ENCODE results near the gene THRAP3. TPM values are rescaled to one million over a fixed set of nuclear protein-coding genes. Genes with fewer than 3 reads are reported as not detected.

THRAP3 gene
- total and polyA plus RNA-seq, 2 of the 8 experiments (the other 6 are each of a cell fraction or from before 2014, with no cell fraction given): 40.2 to 183 TPM

- Histone ChIP-seq H3K27me3 (replicated peaks in 1 of 4; ENCODE audit: control insufficient read depth in 3 of 4, extremely low read depth in 1 of 4, insufficient read depth in 3 of 4, low read length in 3 of 4) (no peaks in the 10 kb centered on the region), H3K79me2 (ENCODE audit: control insufficient read depth in 1 of 2, insufficient read depth in 2 of 2, low read length in 2 of 2) (peaks cover 0 to 19% of the 10 kb centered on the region in 2 experiments; a peak in 1 of 4 replicates), H4K20me1 (replicated peaks in 1 of 2; ENCODE audit: control insufficient read depth in 1 of 2, insufficient read depth in 2 of 2, low read length in 2 of 2) (peaks cover 4 to 9% of the 10 kb centered on the region in 2 experiments), H2AFZ (ENCODE audit: low read length) (no peak overlapping the region), H3K36me3 (ENCODE audit: control insufficient read depth in 2 of 4, insufficient read depth in 4 of 4, low read length in 3 of 4) (peaks cover 30 to 75% (median 64%) of the 10 kb centered on the region in 4 experiments), H4K5ac (ENCODE audit: insufficient read length, low read depth, low read length) (no peak overlapping the region), H3K79me1 (ENCODE audit: low read depth, low read length) (no peaks in the 10 kb centered on the region; the same call in 1 of the 2 replicates), H4K8ac (ENCODE audit: extremely low read depth, insufficient read depth, low read length) (no peak overlapping the region; the same call in 1 of the 2 replicates), H3K18ac (ENCODE audit: extremely low read depth, low read length) (no peak overlapping the region), H3K4me1 (replicated peaks in 1 of 4; ENCODE audit: control insufficient read depth in 3 of 4, insufficient read depth in 4 of 4, low read length in 3 of 4) (no peaks in the 10 kb centered on the region), H3K4me2 (ENCODE audit: insufficient read depth in 1 of 2, low read depth in 2 of 2, low read length in 2 of 2) (no peak overlapping the region), H2BK120ac (replicated peaks; ENCODE audit: low read depth, low read length) (no peak overlapping the region), H3K4me3 (ENCODE audit: extremely low read depth in 1 of 4, insufficient read depth in 2 of 4, low read depth in 3 of 4, low read length in 4 of 4) (no peak overlapping the region), H3K27ac (ENCODE audit: low read depth, low read length) (no peak overlapping the region), H2BK5ac (ENCODE audit: low read depth, low read length) (no peak overlapping the region), H3K56ac (replicated peaks; ENCODE audit: insufficient read length, low read depth, low read length) (no peak overlapping the region), H2BK12ac (ENCODE audit: low read depth, low read length) (no peak overlapping the region), H3K23ac (ENCODE audit: insufficient read length) (no peak overlapping the region), H2AK5ac (ENCODE audit: low read depth, low read length) (no peak overlapping the region), H2BK15ac (ENCODE audit: low read length) (no peak overlapping the region), H3K4ac (replicated peaks; ENCODE audit: insufficient read length, low read depth, low read length) (no peak overlapping the region), H3K23me2 (ENCODE audit: low read depth, low read length) (no peaks in the 10 kb centered on the region), H2BK20ac (ENCODE audit: low read length) (no peak overlapping the region), H3K9ac (replicated peaks in 1 of 4; ENCODE audit: extremely low read depth in 1 of 4, low read depth in 3 of 4, low read length in 3 of 4) (no peak overlapping the region), H4K91ac (replicated peaks; ENCODE audit: insufficient read length, low read length) (no peak overlapping the region), H3K9me3 (ENCODE audit: insufficient read depth in 2 of 2, low read depth in 1 of 2, low read length in 1 of 2) (no peaks in the 10 kb centered on the region), H3K14ac (ENCODE audit: insufficient read length) (no peak overlapping the region)
- ChIA-PET POLR2A (ENCODE audit: partially characterized antibody) (interaction anchor here (0.6 kb wide), 1 partner anchor 29 kb away, joined by 4 read pairs; no protein-coding TSS in a partner anchor), CTCF (ENCODE audit: partially characterized antibody) (interaction anchor here (0.7 to 3.8 kb wide), 11 partner anchors 9 to 187 kb away, joined by 3 to 68 read pairs (median 7); partner anchors contain the start of genes SH3D21 and TRAPPC3)
- FAIRE-seq: no peak
- DNase-seq (ENCODE audit: low read depth in 1 of 2, low spot score in 2 of 2): no peak
- 93% methylated on average over 13 of the region's 13 CpGs; no CpG with 5 or more reads in 1 of the 2 experiments for WGBS, 2 experiments (ENCODE audit: extremely low coverage in 1 of 2, insufficient coverage in 1 of 2, insufficient read length in 1 of 2, insufficient replicate concordance in 2 of 2, low coverage in 1 of 2, low lambda C conversion rate in 2 of 2, missing lambda C conversion rate in 1 of 2)
- TF ChIP-seq MAX (IDR thresholded peaks at IDR 0.05) (no peak), SUZ12 (IDR thresholded peaks at IDR 0.05; ENCODE audit: low read length) (no peak), JUND (IDR thresholded peaks at IDR 0.05; ENCODE audit: low read length) (no peak), ATF3 (IDR thresholded peaks at IDR 0.05; ENCODE audit: insufficient read depth, low read depth, low read length) (no peak), JUN (IDR thresholded peaks at IDR 0.05; ENCODE audit: low read depth, low read length) (no peak), TAF1 (IDR thresholded peaks at IDR 0.05; ENCODE audit: low read depth, low read length) (no peak), SIRT6 (IDR thresholded peaks at IDR 0.05; ENCODE audit: low read length) (no peak), ASH2L (IDR thresholded peaks at IDR 0.05; ENCODE audit: low read length) (no peak), RNF2 (IDR thresholded peaks at IDR 0.05; ENCODE audit: borderline replicate concordance, low read depth, low read length, missing control alignments, poor library complexity, severe bottlenecking) (no peak), YY1 (IDR thresholded peaks at IDR 0.05; ENCODE audit: low read depth, low read length) (no peak), KDM1A (IDR thresholded peaks at IDR 0.05; ENCODE audit: borderline replicate concordance, low read length) (no peak), POLR2AphosphoS5 (IDR thresholded peaks at IDR 0.05; ENCODE audit: low read depth, low read length) (no peak), GABPA (IDR thresholded peaks at IDR 0.05; ENCODE audit: borderline replicate concordance, insufficient read depth, low read length) (no peak)
Observed at GRCh38 chr1:36286802-36287201, 62.6 kb downstream of the THRAP3 start.

Data from H1 (cell line).